Subcutaneous adipose tissue (tissue), 4 donors: ENCODE results near the gene BTBD2. TPM values are rescaled to one million over a fixed set of nuclear protein-coding genes. Genes with fewer than 3 reads are reported as not detected.

Experiments used
- total RNA-seq, 4 donors: library from RNA; depleted of rRNA; stranded (reverse); fragments of >200 nt; gene quantifications; one replicate each; pipeline ENCODE4 v1.1.0, GENCODE V29; 2016
- TF ChIP-seq, protein P1 (sequence below): fragments of 450-650 bp; IDR thresholded peaks from one replicate; pipeline ENCODE4 v1.5.1; 2016; ENCODE audit warnings: low read depth, mild to moderate bottlenecking, control low read depth, antibody characterized with exemption, moderate library complexity

The BTBD2 gene
- total RNA-seq, 4 donors from 2014 or later: 39.6 to 76.5 (median 54.3) TPM

DNA sequence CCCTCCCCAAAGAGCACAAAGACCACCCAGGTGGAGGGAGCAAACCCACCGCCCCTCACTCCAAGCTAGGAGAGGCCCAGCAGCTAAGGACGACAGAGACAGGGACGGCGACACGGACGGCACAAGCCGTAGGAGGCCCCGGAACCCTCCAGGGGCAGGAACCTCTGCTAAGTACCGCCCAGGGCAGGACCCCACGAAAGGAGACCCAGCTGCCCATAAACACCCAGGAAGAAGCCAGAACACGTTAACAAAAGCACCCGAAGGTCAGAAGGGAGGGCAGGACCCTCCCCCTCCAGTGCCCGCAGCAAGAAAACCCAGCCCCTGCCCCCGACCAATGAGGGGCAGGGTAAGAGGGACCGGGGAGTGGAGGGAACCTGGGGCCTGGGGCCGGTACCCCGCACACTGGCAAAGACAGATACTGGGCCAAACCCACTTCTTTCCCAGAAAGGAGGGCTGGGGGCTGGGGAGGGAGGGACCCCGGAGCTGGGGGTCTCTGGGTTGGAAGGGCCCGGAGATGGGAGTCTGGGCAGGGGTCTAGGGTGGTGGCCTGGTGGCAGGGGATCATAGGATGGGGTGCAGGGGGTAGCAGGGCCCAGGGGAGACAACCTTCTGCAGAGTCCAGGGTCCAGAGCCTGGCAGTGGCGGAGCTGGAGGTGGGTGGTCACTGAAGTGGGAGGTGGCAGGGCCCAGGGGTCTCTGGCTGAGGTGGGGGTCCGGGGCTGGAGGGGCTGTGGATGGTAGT is 2.4 kb downstream of the BTBD2 start:
- TF ChIP-seq, protein P1, sequence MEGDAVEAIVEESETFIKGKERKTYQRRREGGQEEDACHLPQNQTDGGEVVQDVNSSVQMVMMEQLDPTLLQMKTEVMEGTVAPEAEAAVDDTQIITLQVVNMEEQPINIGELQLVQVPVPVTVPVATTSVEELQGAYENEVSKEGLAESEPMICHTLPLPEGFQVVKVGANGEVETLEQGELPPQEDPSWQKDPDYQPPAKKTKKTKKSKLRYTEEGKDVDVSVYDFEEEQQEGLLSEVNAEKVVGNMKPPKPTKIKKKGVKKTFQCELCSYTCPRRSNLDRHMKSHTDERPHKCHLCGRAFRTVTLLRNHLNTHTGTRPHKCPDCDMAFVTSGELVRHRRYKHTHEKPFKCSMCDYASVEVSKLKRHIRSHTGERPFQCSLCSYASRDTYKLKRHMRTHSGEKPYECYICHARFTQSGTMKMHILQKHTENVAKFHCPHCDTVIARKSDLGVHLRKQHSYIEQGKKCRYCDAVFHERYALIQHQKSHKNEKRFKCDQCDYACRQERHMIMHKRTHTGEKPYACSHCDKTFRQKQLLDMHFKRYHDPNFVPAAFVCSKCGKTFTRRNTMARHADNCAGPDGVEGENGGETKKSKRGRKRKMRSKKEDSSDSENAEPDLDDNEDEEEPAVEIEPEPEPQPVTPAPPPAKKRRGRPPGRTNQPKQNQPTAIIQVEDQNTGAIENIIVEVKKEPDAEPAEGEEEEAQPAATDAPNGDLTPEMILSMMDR: no peak

DNA sequence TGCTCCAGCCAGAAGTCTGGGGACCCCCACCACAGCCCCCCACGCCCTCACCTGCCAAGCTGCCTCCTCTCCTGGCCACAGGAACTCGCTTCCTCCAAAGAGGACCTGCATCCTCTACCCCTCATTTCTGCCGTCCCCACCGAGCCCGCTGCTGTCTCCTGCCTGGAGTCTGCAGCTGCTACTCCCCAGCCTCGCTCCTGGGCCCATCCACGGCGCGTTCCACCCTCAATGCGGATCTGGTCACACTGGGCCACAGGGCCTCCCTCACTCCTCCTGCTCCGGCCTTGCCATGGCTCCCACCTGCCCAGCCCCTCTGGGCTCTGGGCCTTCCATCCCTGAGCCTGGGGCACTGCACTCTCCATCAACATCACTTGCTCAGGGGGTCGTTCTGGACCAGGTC is 4.3 kb downstream of the BTBD2 start:
- TF ChIP-seq, protein P1: no peak

DNA sequence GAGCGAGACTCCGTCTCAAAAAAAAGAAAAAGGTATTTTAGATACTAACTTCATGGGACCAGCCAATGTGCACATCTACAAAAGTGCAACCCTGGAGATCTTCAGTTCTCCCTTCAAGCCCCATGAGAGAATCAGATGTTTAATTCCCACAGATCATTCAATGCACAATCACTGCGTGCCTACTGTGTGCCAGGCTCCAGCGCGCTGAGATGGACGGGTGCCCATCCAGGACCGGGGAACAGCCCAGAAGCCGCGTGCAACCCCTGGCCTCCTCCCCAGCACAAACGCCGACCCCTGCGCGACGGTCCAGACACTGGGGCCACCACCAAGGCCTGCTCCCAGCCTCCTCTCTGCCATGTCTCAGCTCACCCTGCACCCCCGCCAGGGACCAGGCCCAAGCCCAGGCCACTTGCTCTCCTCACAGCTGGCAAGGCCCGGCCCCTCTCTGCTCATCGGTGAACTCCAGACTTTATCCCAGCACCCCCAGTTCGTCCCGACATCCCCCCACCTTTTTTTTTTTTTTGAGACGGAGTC is 5.3 kb downstream of the BTBD2 start:
- TF ChIP-seq, protein P1: no peak

DNA sequence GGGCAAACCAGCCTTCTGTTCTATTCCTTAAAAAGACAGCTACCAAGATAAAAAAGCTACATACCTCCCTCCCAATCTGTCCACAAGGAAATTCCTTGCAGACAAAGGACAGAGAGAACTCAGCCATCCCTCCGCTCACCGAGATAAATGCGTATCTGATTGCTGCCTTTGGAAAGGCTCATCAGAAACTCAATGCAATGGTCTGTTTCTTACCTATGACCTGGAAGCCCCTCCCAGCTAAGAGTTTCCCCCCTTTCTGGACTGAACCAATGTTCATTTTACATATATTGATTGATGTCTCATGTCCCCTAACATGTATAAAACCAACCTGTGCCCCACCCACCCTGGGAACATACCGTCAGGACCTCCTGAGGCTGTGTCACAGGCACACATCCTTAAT is 11.6 kb downstream of the BTBD2 start:
- TF ChIP-seq, protein P1: no peak

DNA sequence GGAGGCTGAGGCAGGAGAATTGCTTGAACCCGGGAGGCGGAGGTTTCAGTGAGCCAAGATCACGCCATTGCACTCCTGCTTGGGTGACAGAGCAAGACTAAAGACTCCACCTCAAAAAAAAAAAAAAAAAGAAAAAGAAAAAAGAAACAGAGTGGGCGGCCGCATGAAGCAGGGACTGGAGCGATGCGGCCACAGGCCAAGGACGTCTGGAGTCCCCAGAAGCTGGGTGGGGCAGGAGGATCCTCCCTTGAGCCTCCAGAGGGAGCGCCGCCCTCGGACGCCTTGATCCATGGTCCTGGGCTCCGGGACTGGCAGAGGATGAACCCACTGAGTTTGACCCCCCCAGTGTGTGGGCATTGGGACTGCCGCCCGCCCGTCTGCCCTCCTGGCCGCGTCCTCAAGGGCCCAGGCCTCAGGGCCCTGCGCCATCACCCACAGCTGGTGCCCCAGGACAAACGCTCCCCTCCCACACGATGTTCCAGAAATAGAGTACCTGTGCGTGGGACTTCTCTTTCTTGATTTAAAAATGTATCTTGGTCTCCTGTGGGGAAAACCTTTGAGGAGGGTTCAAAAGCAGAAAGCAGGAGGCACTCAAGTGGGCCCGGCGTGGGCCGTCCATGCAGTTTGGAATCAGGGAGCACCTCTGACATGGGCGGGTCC is 15.5 kb downstream of the BTBD2 start:
- TF ChIP-seq, protein P1: no peak

DNA sequence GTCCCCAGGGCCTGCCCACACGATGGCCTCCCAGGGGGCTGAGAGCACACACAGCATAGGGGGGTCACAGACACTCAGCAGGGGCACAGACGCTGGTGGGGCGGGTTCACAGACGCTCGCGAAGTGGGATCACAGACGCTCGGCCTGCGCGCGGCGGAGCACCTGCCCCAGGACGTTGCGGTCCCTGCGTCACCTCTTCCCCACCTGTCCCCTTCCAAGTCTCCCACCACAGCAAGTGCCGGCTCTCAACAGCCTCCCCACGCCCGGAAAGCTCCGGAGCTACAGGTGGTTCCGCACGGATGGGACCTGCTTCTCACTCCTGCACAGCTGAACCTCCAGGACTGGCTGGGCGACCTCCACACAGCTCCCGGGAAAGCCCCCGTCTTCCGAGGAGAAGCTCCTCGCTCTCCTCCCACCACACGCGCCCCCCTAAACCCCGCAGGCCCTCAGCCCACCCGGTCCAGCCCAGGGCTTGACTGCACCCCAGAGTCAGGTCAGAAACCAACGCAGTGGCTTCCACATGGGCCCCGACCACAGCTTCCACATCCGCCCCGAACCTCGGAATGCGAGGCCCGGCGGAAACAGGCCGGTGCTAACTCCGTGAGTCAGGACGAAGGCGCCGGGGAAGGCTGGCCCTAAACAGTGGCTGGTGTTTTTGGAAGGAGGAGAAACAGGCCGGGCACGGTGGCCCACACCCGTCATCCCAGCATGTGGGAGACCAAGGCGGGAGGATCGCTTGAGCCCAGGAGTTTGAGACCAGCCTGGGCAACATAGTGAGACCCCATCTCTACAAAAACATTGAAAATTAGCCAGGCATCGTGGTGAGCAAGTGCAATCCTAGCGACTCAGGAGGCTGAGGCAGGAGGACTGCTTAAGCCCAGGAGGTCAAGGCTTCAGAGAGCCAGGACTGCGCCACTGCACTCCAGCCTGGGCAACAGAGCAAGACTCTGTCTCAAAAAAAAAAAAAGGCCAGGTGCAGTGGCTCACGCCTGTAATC is 16.5 kb downstream of the BTBD2 start:
- TF ChIP-seq, protein P1: no peak
